ENCODE results near the gene UBE3C.

The UBE3C gene

GRCh38 chr7:157318015-157318706 is 179.4 kb downstream of the UBE3C start:
- peak; percentile 74 for DNase-seq (ENCODE audit: low spot score)
- no peak for TF ChIP-seq CTCF (IDR thresholded peaks at IDR 0.05; ENCODE audit: borderline replicate concordance, control extremely low read depth, extremely low read depth, insufficient read depth, missing control alignments)

More at GRCh38 chr7:157318015-157318706, 179.4 kb downstream of the UBE3C start:
- in situ Hi-C loops (cut with MboI; ENCODE audit: low sequenced_read_pairs, unreplicated experiment): no loop called here
